Naive B cell (primary cell): ENCODE data around the gene SRRM2. TPM values are rescaled to one million over a fixed set of nuclear protein-coding genes. Genes with fewer than 3 reads are reported as not detected.
A peak's percentile ranks its signal among the peaks of the same experiment; 100 is the strongest.

Experiments used
- ATAC-seq, 2 donors: fragments of 150-1000 bp; cut with Tn5 transposase; 2 replicates each; pipeline ENCODE4 v1.10.0; 2021; ENCODE audit warnings: low read depth in 2 of 2, mild to moderate bottlenecking in 2 of 2, moderate library complexity in 2 of 2
- DNase-seq: peaks from one replicate; pipeline ENCODE4 v3.0.0; 2022
- H3K27ac Mint-ChIP-seq, 6 donors: one replicate each; pipeline ENCODE4 v1.8.0; 2020 to 2022; ENCODE audit warnings: mild to moderate bottlenecking in 6 of 6, mixed read lengths in 6 of 6, moderate library complexity in 5 of 6, inconsistent platforms in 2 of 6
- H3K27me3 Mint-ChIP-seq, 3 donors: one replicate each; pipeline ENCODE4 v1.8.0; 2021 to 2022; ENCODE audit warnings: mixed read lengths in 3 of 3, mild to moderate bottlenecking in 1 of 3
- H3K36me3 Mint-ChIP-seq, 2 donors: one replicate each; pipeline ENCODE4 v1.8.0; 2020 to 2022; ENCODE audit warnings: mixed read lengths in 2 of 2, inconsistent platforms in 1 of 2, mild to moderate bottlenecking in 1 of 2
- H3K4me1 Mint-ChIP-seq, 3 donors: one replicate each; pipeline ENCODE4 v1.8.0; 2020 to 2022; ENCODE audit warnings: mixed read lengths in 3 of 3, inconsistent platforms in 1 of 3, mild to moderate bottlenecking in 1 of 3, moderate library complexity in 1 of 3
- H3K4me3 Mint-ChIP-seq, 8 donors: one replicate each; pipeline ENCODE4 v1.8.0; 2020 to 2022; ENCODE audit warnings: mild to moderate bottlenecking in 8 of 8, mixed read lengths in 8 of 8, moderate library complexity in 8 of 8, inconsistent platforms in 2 of 8
- H3K9me3 Mint-ChIP-seq, 7 donors: one replicate each; pipeline ENCODE4 v1.8.0; 2020 to 2022; ENCODE audit warnings: mixed read lengths in 7 of 7, mild to moderate bottlenecking in 5 of 7, inconsistent platforms in 2 of 7, moderate library complexity in 1 of 7
- polyA plus RNA-seq, 6 donors: library from polyadenylated mRNA; unstranded; fragments of 300-500 nt; fragmentation: Illumina TruSeq; gene quantifications; one replicate each; pipeline ENCODE4 v1.2.3, GENCODE V29; 2021; ENCODE audit warnings: low read depth in 6 of 6

Gene SRRM2
- polyA plus RNA-seq, 6 donors from 2014 or later, result 25.0 to 147 (median 45.1) TPM

DNA sequence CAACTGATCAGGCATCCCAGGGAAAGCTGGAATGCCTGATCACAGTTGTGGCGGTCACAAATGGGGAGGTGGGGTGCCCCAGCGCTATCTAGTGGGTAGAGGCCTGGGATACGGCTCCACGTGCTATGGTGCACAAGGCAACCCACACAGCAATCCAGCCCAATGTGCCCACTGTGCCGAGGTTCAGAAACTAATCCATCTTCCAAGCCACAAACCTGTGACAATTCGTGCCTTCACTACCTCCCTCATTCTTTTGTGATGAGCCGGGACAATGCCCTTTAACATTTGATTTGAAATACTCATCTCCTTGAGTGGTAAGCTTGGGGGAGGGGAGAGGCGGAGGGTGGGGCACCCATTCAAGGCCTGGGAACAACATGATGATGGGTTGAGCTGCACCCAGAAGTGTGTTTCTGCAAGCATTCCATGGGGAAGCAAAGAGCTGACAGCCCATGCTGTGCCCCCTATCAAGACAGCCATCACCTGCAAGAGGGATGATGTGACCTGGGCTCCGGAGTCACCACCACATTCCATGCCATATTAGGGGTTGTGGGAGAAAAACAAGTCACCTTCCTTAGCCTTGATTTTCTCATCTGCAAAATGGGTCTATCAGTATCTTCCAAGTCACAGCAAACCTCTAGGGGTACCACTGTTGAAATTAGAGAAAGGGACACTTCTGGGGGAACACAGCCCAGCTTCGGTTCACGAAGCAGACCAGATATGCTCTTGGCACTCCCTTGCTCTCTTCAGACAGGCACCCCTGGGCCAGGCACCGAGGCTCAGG lies 20.9 kb downstream of the SRRM2 start:
- Mint-ChIP-seq H3K4me3 (peak overlapping the region in 1 of 8 donors; percentile 66), H3K36me3 (peaks cover 0 to 29% of the 10 kb centered on the region in 2 donors)

DNA sequence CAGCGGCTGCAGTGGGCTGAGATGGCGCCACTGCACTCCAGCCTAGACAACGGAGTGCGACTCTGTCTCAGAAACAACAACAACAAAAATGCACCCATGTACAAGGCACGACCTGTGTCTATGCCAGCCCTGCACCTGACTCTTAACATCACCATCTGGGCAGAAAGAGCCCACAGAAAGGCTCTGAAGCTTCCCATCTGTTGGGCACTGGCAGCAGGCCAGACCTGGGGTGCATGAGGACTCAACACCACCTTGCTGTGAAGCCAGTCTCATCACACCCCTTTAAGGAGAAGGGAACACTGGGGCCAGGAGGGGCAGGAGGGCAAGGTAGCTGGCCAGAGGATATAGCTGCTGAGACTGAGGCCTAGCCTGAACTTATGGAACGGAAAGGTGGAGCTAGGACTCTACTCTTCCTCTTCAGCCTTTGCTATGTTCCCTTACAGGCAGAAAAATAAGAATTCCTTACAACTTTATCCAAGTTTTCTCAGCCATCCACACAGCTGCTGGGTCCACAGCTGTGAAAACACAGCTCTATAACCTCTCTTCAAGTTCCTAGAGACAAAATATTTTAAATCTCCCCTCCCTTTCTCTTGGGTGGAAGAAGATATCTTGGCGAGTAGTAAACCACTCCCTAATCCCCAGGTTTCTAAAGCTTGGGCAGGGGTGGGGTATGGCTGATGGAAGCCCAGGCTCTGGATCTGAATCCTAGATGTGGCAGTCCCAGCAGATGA lies 21.9 kb downstream of the SRRM2 start:
- Mint-ChIP-seq H3K27ac (no peak overlapping the region), H3K27me3 (no peaks in the 10 kb centered on the region), H3K9me3 (no peaks in the 10 kb centered on the region), H3K4me1 (peaks cover 33 to 41% (median 36%) of the 10 kb centered on the region in 3 donors), H3K4me3 (peak overlapping the region in 3 of 8 donors; percentile 6 to 88 (median 12)), H3K36me3 (peaks cover 0 to 22% of the 10 kb centered on the region in 2 donors)
- DNase-seq (no peak), ATAC-seq (no peak)

More for the DNA sequence above, 20.9 kb downstream of the SRRM2 start:
- H3K4me1 Mint-ChIP-seq, result peaks cover 33 to 38% (median 36%) of the 10 kb centered on the region in 3 donors
- no peaks in the 10 kb centered on the region for H3K27me3 Mint-ChIP-seq
- no peak for ATAC-seq
- DNase-seq, result no peak
- peak overlapping the region in 1 of 6 donors; percentile 70 for H3K27ac Mint-ChIP-seq
- H3K9me3 Mint-ChIP-seq, result no peaks in the 10 kb centered on the region

DNA sequence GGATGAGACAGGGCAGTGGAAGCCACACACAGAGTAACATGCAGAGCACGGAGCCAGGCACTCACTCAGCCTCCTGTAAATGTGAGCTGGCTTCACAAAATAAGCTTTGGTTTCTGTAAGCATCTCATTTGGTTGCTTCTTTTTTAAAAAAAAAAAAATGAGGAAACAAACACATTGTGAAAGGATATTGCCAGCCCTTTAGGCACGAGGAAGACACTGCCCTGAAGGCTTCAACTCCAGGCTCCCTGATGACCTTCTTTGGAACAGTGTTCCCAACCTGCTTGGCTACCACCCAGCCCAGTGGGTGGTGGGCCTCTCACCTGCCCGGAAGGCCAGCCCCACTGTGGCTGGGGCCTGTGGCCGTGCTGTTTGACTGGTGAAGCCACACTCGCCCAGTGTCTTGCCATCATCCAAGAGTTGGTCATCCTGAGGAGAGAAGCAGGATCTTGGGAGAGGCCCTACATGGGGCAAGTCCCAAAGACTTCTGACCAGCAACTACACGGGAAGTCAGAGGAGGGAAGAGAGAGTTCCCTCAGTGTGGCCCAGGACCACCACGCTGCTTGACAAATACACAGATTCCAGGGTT lies 22.8 kb downstream of the SRRM2 start:
- Mint-ChIP-seq H3K4me1 (peaks cover 26 to 48% (median 28%) of the 10 kb centered on the region in 3 donors), H3K36me3 (peaks cover 0 to 13% of the 10 kb centered on the region in 2 donors), H3K27ac (peak overlapping the region in 1 of 6 donors; percentile 59), H3K27me3 (no peaks in the 10 kb centered on the region), H3K9me3 (no peaks in the 10 kb centered on the region), H3K4me3 (peak overlapping the region; percentile 9 to 95 (median 91))
- DNase-seq (no peak), ATAC-seq (no peak)

DNA sequence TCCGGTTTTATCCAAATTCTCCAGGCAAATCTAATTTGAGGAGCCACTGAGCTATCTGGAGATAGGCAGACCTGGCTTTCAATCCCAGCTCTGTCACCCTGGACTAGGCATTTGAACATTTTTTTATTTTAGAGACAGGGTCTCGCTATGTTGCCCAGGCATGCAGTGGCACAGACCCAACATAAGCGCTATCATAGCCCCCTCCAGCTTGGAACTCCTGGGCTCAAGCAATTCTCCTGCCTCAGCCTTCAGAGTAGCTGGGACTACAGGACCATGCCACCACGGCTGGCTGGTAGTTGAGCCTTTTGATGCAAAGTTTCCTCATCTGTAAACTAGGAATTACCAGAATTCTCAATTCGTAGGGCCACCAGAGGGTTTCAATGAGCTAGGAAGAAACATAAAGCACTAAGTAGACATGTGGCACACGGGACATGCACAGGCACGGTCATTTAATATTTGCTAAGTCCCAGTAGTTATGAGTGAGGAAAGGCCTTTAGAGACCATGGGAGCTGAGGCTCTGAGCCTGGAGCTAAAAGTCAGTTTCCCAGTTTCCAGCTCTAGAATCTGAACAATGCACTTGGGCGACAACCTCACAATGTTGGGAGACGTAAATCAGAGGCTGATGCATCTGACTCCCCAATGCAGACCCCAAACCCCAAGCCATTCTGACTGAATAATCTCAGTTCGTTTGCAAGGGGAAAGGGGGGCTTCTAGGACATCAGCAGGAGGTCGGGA lies 23.5 kb downstream of the SRRM2 start:
- peak overlapping the region; percentile 88 to 95 (median 93) for H3K4me3 Mint-ChIP-seq
- H3K36me3 Mint-ChIP-seq, result peaks cover 0 to 13% of the 10 kb centered on the region in 2 donors
- H3K27ac Mint-ChIP-seq, result peak overlapping the region in 5 of 6 donors; percentile 75 to 95 (median 94)
- H3K4me1 Mint-ChIP-seq, result peaks cover 25 to 49% (median 28%) of the 10 kb centered on the region in 3 donors
- H3K27me3 Mint-ChIP-seq, result no peaks in the 10 kb centered on the region
- DNase-seq (no peak), ATAC-seq (no peak)
- H3K9me3 Mint-ChIP-seq, result no peaks in the 10 kb centered on the region

DNA sequence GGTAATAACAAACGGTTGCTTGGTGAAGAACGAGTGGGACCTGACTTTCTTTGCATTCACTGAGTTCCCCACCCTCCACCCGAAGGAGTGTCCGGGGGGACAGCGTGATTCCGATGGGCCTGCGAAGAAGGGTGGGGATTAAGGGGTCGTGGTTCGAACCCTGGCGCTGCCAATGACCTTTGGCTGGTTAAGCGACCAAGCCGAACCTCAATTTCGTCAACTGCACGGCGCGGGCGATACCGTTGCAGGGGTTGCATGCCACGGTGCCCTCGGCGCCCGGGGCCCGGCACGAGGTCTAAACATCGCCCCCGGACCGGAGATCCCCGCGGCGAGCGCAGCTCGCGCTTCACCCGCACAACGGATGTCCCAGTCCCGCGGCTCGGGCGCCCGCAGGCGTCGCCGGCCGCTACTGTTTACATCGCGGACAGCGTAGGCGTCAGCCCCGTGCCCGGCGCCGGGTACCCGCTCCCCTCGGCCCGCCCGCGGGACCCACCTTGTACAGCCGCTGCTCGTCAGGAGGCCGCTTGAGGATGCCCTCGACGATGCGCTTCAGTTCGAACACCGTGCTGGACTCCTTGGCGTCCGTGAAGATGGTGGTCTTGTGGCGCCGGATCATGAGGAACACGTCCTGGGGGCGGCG lies 24.2 kb downstream of the SRRM2 start:
- DNase-seq (no peak), ATAC-seq (peak; percentile 37 to 39)
- Mint-ChIP-seq H3K27me3 (no peaks in the 10 kb centered on the region), H3K36me3 (peaks cover 0 to 13% of the 10 kb centered on the region in 2 donors), H3K4me3 (peak overlapping the region; percentile 88 to 95 (median 93)), H3K9me3 (no peaks in the 10 kb centered on the region), H3K27ac (peak overlapping the region in 5 of 6 donors; percentile 85 to 95 (median 94)), H3K4me1 (peaks cover 23 to 49% (median 28%) of the 10 kb centered on the region in 3 donors)

DNA sequence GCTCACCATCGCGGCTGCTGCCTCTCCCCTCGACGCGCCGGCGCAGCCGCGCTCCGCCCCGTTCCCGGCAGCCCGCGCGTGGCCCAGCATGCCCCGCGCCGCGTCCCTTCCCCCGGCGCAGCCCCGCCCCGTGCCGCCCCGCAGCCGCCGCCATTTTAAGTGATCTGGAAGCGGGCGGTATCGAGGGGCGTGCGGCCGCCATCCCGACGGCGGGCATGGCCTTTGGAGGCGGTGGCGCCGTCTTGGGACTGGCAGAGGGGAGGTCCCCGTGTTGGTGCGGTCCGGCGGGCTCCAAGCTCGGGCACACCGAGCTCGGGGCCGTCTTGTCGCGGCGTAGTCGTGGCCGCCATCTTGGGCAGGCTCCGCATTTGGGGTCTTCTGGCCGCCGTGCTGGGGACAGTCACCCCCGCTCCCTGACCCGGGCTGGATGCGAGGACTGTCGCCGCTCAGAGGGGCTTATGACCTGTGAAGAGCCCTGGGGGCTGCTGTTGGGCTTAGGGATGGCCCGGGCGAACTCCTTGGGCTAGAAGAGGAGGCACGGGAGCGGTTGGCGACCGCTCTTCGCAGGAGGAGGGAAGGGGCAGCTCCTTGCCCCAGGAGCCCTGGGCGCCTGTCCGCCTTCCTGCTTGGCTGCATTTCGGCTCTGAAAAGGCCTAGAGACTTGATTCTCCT lies 24.9 kb downstream of the SRRM2 start, which contains the start of gene ELOB:
Gene ELOB (minus strand): TSS at position 50 of the 672 bp plus-strand sequence. CDS start 41 bp downstream, at position 9.
- Mint-ChIP-seq H3K27me3 (no peaks in the 10 kb centered on the region), H3K4me1 (peaks cover 19 to 46% (median 28%) of the 10 kb centered on the region in 3 donors), H3K27ac (peak within 1 kb of the TSS; percentile 95 to 98 (median 96)), H3K36me3 (peaks cover 0 to 7% of the 10 kb centered on the region in 2 donors), H3K9me3 (no peaks in the 10 kb centered on the region), H3K4me3 (peak within 1 kb of the TSS; percentile 88 to 97 (median 94))
- peak; percentile 92 to 93 for ATAC-seq
- peak; percentile 87 for DNase-seq

DNA sequence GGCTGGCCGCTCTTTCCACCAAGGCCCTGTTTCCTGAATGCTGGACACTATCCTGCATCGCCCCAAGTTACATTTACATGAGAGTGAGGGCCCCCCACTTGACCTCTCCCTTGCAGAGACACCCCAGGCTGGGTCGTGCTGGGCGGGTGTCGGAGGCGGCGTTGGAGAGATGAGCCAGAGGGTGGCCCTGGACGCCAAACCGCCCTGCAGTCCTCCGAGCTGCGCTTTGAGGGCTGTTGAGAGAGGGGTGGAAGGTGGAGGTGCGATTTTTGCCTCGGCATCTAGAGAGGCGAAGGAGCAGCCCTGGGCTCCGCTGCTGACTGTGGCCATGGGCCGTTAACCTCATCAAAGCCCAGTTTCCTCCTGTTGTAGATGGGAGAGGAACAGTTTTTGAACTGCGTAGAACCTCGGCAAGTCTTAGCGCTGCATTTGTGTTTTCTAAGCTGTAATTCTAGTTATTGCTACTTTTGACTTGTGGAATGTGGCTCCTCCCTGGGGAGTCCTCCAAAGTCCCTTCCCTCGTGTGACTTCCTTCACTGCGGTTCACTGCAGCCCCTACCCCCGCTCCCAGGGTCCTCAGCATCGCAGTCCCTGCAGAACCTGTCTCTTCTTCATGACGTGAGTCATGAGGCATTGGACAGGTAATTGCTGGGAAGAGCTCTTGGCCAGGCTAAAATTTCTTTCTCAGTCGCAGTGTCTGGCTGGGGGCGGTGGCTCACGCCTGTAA lies 25.6 kb downstream of the SRRM2 start:
- Mint-ChIP-seq H3K4me1 (peaks cover 14 to 42% (median 23%) of the 10 kb centered on the region in 3 donors), H3K9me3 (no peaks in the 10 kb centered on the region), H3K27me3 (no peaks in the 10 kb centered on the region), H3K4me3 (peak overlapping the region; percentile 88 to 97 (median 93)), H3K27ac (peak overlapping the region; percentile 95 to 98 (median 96)), H3K36me3 (peaks cover 0 to under 1% of the 10 kb centered on the region in 2 donors)
- ATAC-seq (peak; percentile 16 to 22), DNase-seq (no peak)

DNA sequence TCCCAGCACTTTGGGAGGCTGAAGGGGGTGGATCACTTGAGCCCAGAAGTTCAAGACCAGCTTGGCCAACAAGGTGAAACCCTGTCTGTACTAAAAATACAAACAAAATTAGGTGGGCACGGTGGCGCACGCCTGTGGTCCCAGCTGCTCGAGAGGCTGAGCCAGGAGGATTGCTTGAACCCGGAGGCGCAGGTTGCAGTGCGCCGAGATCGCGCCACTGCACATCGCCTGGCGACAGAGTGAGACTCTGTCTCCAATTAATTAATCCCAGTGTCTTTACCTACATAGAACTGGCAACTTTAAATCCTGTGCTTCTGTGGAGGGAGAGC lies 26.2 kb downstream of the SRRM2 start:
- Mint-ChIP-seq H3K27ac (peak overlapping the region in 5 of 6 donors; percentile 95 to 98 (median 97)), H3K9me3 (no peaks in the 10 kb centered on the region), H3K4me1 (peaks cover 14 to 41% (median 23%) of the 10 kb centered on the region in 3 donors), H3K4me3 (peak overlapping the region; percentile 88 to 97 (median 93)), H3K27me3 (no peaks in the 10 kb centered on the region), H3K36me3 (no peaks in the 10 kb centered on the region)
- DNase-seq (no peak), ATAC-seq (no peak)

DNA sequence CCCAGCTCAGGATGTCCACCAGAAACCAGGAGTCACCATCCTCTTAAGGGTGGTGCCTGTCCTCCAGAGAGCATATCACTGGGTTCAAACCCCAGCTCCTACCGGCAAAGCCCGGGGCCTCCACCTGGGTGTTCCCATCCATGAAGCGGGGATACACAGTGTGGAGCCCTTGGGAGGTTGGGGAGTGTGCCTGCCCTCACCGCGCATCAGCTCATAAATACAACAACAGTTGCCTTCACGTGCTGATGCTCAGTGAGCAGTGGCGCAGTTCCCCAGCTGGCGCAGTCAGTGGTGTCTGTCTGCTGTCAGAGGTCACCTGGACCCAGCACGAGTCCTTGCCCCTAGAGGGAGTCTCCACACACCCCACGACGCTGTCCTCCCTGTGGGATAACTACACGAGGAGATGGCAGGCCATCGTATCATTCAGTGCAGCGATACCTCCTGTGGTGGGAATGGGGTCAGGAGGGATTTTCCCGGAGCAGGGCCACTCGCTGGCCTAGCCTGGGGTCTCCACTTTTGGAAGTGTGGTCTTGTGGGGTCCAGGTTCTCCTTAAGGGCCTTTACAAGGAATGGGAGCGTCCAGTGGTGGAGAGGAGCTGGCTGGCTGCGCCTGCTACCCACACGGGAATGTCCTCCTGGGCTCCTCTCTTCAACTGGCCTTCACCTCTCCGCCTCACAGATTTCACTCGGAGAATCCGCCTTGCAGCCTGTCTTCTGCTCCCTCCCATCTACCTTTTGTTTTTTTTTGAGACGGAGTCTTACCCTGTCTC lies 26.9 kb downstream of the SRRM2 start:
- Mint-ChIP-seq H3K4me3 (peak overlapping the region in 6 of 8 donors; percentile 51 to 94 (median 85)), H3K4me1 (peaks cover 14 to 41% (median 23%) of the 10 kb centered on the region in 3 donors), H3K36me3 (no peaks in the 10 kb centered on the region), H3K27me3 (no peaks in the 10 kb centered on the region), H3K9me3 (no peaks in the 10 kb centered on the region), H3K27ac (peak overlapping the region in 2 of 6 donors; percentile 82 to 96)
- ATAC-seq (no peak), DNase-seq (no peak)

DNA sequence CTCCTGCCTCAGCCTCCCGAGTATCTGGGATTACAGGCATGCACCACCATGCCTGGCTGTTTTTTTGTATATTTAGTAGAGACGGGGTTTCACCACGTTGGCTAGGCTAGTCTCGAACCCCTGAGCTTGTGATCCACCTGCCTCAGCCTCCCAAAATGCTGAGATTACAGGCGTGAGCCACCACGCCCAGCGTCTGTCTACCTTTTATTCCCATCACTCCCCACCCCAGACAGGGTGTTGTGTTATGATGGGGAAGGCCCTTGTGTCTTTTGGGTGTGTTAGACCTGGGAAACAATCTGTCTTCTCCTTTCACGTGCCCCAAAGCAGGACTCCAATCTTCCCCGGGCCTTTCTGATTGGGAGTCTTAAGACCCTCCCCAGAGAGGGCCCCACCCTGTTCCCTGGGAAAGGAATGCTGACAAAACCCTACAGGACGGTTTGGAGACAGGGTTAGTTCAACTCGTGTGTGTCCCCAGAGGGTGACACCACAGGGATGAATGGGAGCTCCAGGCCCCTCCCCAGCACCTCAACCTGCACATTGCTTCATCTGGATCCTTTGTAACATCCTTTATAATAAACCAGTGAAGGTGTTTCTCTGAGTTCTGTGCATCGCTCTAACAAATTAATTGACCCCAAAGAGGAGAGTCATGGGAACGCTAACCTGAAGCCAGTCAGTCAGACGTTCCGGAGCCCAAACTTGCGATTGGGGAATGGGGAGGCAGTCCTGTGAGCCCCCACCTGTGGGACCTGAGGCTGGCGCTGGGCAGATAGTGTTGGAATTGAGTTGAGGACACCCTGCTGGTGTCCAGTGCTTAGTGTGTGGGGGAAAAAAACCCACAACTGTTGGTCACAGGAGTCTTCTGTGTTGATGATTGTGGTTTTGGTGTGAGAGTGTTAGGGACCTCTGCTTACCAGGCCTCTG lies 27.8 kb downstream of the SRRM2 start:
- Mint-ChIP-seq H3K36me3 (no peaks in the 10 kb centered on the region), H3K27ac (no peak overlapping the region), H3K27me3 (peaks cover 0 to 7% (median 7%) of the 10 kb centered on the region in 3 donors), H3K4me3 (peak overlapping the region in 5 of 8 donors; percentile 0 to 83 (median 51)), H3K9me3 (no peaks in the 10 kb centered on the region), H3K4me1 (peaks cover 18 to 40% (median 21%) of the 10 kb centered on the region in 3 donors)
- DNase-seq, result no peak
- no peak for ATAC-seq
